Measurements from ENCODE around the gene ATXN7.
A peak's percentile ranks its signal among the peaks of the same experiment; 100 is the strongest.

ATXN7 gene

GRCh38 chr3:63908776-63909175, 45.1 kb downstream of the ATXN7 start:
- H3K27me3 ChIP-seq (replicated peaks; ENCODE audit: control insufficient read depth, insufficient read depth, low read length), result no peaks in the 10 kb centered on the region
- TF ChIP-seq CTCF (IDR thresholded peaks at IDR 0.05; ENCODE audit: insufficient read depth, low read length, poor library complexity, severe bottlenecking), result no peak
- no peak for DNase-seq (ENCODE audit: extremely low read depth, insufficient read length)
- H3K4me3 ChIP-seq (replicated peaks; ENCODE audit: low read depth, low read length), result no peak overlapping the region
- H3K36me3 ChIP-seq (ENCODE audit: control insufficient read depth, insufficient read depth, low read length), result no peaks in the 10 kb centered on the region; the same call in 1 of the 2 replicates

DNA sequence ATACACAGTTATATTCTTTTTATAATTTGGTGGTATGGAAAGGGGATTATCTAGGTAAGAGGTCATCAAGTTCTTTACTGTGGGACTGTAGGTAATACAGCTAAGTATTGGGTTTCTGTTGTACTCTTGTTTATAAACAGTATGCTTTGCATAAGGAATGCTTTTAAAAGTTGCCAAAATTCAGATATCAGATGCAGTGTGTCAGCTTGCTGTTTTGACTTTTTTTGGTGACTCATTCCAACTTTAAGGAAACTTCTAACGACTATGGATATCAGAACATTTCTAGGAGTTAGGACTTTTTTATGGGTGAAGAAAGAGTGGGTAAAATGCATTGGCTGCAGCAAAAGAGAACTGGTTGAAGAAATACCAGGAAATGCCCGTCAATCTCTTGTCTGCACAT, 45.8 kb downstream of the ATXN7 start:
- TF ChIP-seq CTCF (IDR thresholded peaks at IDR 0.05; ENCODE audit: insufficient read depth, low read length, poor library complexity, severe bottlenecking), result no peak
- DNase-seq (ENCODE audit: extremely low read depth, insufficient read length), result no peak
- Histone ChIP-seq H3K4me3 (replicated peaks; ENCODE audit: low read depth, low read length) (no peak overlapping the region), H3K27me3 (replicated peaks; ENCODE audit: control insufficient read depth, insufficient read depth, low read length) (no peaks in the 10 kb centered on the region), H3K36me3 (ENCODE audit: control insufficient read depth, insufficient read depth, low read length) (no peaks in the 10 kb centered on the region; the same call in 1 of the 2 replicates)

- Histone ChIP-seq H3K36me3 (ENCODE audit: control insufficient read depth, insufficient read depth, low read length) (no peaks in the 10 kb centered on the region; the same call in none of the 2 replicates), H3K27me3 (replicated peaks; ENCODE audit: control insufficient read depth, insufficient read depth, low read length) (no peaks in the 10 kb centered on the region), H3K4me3 (replicated peaks; ENCODE audit: low read depth, low read length) (no peak overlapping the region)
- TF ChIP-seq CTCF (IDR thresholded peaks at IDR 0.05; ENCODE audit: insufficient read depth, low read length, poor library complexity, severe bottlenecking), result no peak
- no peak for DNase-seq (ENCODE audit: extremely low read depth, insufficient read length)
These were observed 46.3 kb downstream of the ATXN7 start for GRCh38 chr3:63910001-63910400.

DNA sequence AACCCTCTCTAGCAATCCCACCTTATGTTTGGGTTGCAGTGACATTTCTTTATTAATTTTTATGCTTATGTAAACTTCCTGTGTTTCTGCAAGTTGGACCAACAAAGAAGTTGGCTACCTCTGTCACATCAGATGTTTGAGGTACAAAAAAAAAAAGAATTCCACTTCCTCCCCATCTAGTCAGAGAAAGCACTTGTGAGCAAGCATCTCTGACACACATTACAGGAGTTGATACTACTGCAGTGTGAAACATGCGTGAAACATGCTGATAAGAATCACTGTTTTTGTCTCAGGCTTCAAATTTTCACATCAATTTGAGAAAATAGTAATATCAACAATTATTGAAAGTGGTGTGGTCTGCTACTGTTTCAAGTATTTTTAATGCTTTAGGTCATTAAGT, 47.2 kb downstream of the ATXN7 start:
- Histone ChIP-seq H3K4me3 (replicated peaks; ENCODE audit: low read depth, low read length) (peak overlapping the region; percentile 75), H3K27me3 (replicated peaks; ENCODE audit: control insufficient read depth, insufficient read depth, low read length) (no peaks in the 10 kb centered on the region), H3K36me3 (ENCODE audit: control insufficient read depth, insufficient read depth, low read length) (no peaks in the 10 kb centered on the region; the same call in none of the 2 replicates)
- no peak for TF ChIP-seq CTCF (IDR thresholded peaks at IDR 0.05; ENCODE audit: insufficient read depth, low read length, poor library complexity, severe bottlenecking)
- DNase-seq (ENCODE audit: extremely low read depth, insufficient read length), result no peak

DNA sequence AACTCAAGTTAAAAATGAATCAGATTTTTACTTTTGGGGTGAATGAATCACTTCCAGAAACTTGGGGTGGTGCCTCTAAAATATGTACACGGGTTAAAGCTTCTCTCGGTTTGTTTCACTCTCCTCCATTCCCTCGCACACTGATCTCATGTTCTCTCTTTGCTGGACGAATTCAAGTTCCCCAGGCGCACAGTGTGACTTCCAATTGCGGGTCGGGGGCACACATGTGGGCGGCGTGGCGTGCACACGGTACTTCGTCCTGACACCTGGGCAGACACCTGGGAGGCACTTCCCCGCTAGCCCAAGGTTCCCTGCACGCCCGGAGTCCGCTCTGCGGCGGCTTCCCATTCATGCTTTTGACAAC, 47.8 kb downstream of the ATXN7 start:
- Histone ChIP-seq H3K4me3 (replicated peaks; ENCODE audit: low read depth, low read length) (peak overlapping the region; percentile 75), H3K36me3 (ENCODE audit: control insufficient read depth, insufficient read depth, low read length) (no peaks in the 10 kb centered on the region; the same call in none of the 2 replicates), H3K27me3 (replicated peaks; ENCODE audit: control insufficient read depth, insufficient read depth, low read length) (no peaks in the 10 kb centered on the region)
- TF ChIP-seq CTCF (IDR thresholded peaks at IDR 0.05; ENCODE audit: insufficient read depth, low read length, poor library complexity, severe bottlenecking), result no peak
- DNase-seq (ENCODE audit: extremely low read depth, insufficient read length), result no peak

Measured in GM06990 (cell line).